Measurements from ENCODE around the gene PGRMC2. TPM values are rescaled to one million over a fixed set of nuclear protein-coding genes. Genes with fewer than 3 reads are reported as not detected.

Gene PGRMC2
- total and polyA plus RNA-seq, 2 experiments from 2014 or later, result 65.6 to 84.7 TPM

GRCh38 chr4:128310266-128310697 is 22.7 kb upstream of the PGRMC2 start:
- Histone ChIP-seq H4K20me1 (ENCODE audit: insufficient read depth, poor library complexity, severe bottlenecking) (no peaks in the 10 kb centered on the region), H3K4me3 (no peak overlapping the region), H3K4me2 (peak overlapping the region; percentile 35), H3K27ac (peak overlapping the region; percentile 38), H2AFZ (no peak overlapping the region), H3K27me3 (no peaks in the 10 kb centered on the region), H3K9me2 (replicated peaks; ENCODE audit: insufficient read depth) (no peaks in the 10 kb centered on the region), H3K36me3 (replicated peaks; ENCODE audit: insufficient read depth, low read depth) (no peaks in the 10 kb centered on the region), H3K79me2 (no peaks in the 10 kb centered on the region), H3K4me1 (ENCODE audit: insufficient read depth) (peaks cover 16% of the 10 kb centered on the region), H3K9me3 (ENCODE audit: low read depth) (no peaks in the 10 kb centered on the region)
- peak; percentile 34 for DNase-seq (ENCODE audit: low spot score)
- no peak for TF ChIP-seq EZH2 (IDR thresholded peaks at IDR 0.05; ENCODE audit: borderline replicate concordance)
- peak; percentile 19 for TF ChIP-seq CTCF (IDR thresholded peaks at IDR 0.05; ENCODE audit: poor library complexity)
- TF ChIP-seq EZH2phosphoT487 (IDR thresholded peaks at IDR 0.05; ENCODE audit: low read depth, severe bottlenecking, unreplicated experiment), result no peak
- 60% methylated on average over 6 of the region's 6 CpGs for WGBS (ENCODE audit: low lambda C conversion rate, missing lambda C conversion rate)

- Histone ChIP-seq H4K20me1 (ENCODE audit: insufficient read depth, poor library complexity, severe bottlenecking) (no peaks in the 10 kb centered on the region), H3K27me3 (no peaks in the 10 kb centered on the region), H3K9me3 (ENCODE audit: low read depth) (no peaks in the 10 kb centered on the region), H3K4me1 (ENCODE audit: insufficient read depth) (peaks cover 16% of the 10 kb centered on the region), H3K9me2 (replicated peaks; ENCODE audit: insufficient read depth) (no peaks in the 10 kb centered on the region), H3K4me2 (no peak overlapping the region), H3K36me3 (replicated peaks; ENCODE audit: insufficient read depth, low read depth) (no peaks in the 10 kb centered on the region), H2AFZ (no peak overlapping the region), H3K27ac (peak overlapping the region; percentile 38), H3K79me2 (no peaks in the 10 kb centered on the region), H3K4me3 (no peak overlapping the region)
- no peak for DNase-seq (ENCODE audit: low spot score)
- TF ChIP-seq EZH2phosphoT487 (IDR thresholded peaks at IDR 0.05; ENCODE audit: low read depth, severe bottlenecking, unreplicated experiment) (no peak), CTCF (IDR thresholded peaks at IDR 0.05; ENCODE audit: poor library complexity) (no peak), EZH2 (IDR thresholded peaks at IDR 0.05; ENCODE audit: borderline replicate concordance) (no peak)
Observed at GRCh38 chr4:128309585-128309984, 22.0 kb upstream of the PGRMC2 start.

GRCh38 chr4:128308986-128309385 is 21.4 kb upstream of the PGRMC2 start:
- no peak for DNase-seq (ENCODE audit: low spot score)
- no peak overlapping the region for H3K4me3 ChIP-seq
- peak overlapping the region; percentile 35 for H3K27ac ChIP-seq
- H3K79me2 ChIP-seq, result no peaks in the 10 kb centered on the region
- H3K4me1 ChIP-seq (ENCODE audit: insufficient read depth), result peaks cover 16% of the 10 kb centered on the region
- H3K36me3 ChIP-seq (replicated peaks; ENCODE audit: insufficient read depth, low read depth), result no peaks in the 10 kb centered on the region
- WGBS (ENCODE audit: low lambda C conversion rate, missing lambda C conversion rate), result 37% methylated on average over 2 of the region's 2 CpGs
- H2AFZ ChIP-seq, result no peak overlapping the region
- TF ChIP-seq EZH2phosphoT487 (IDR thresholded peaks at IDR 0.05; ENCODE audit: low read depth, severe bottlenecking, unreplicated experiment) (no peak), CTCF (IDR thresholded peaks at IDR 0.05; ENCODE audit: poor library complexity) (no peak), EZH2 (IDR thresholded peaks at IDR 0.05; ENCODE audit: borderline replicate concordance) (no peak)
- no peaks in the 10 kb centered on the region for H4K20me1 ChIP-seq (ENCODE audit: insufficient read depth, poor library complexity, severe bottlenecking)
- H3K27me3 ChIP-seq, result no peaks in the 10 kb centered on the region
- no peaks in the 10 kb centered on the region for H3K9me2 ChIP-seq (replicated peaks; ENCODE audit: insufficient read depth)
- no peak overlapping the region for H3K4me2 ChIP-seq
- no peaks in the 10 kb centered on the region for H3K9me3 ChIP-seq (ENCODE audit: low read depth)

- Histone ChIP-seq H3K79me2 (no peaks in the 10 kb centered on the region), H3K4me1 (ENCODE audit: insufficient read depth) (peaks cover 16% of the 10 kb centered on the region), H3K27me3 (no peaks in the 10 kb centered on the region), H3K9me2 (replicated peaks; ENCODE audit: insufficient read depth) (no peaks in the 10 kb centered on the region), H3K4me2 (no peak overlapping the region), H4K20me1 (ENCODE audit: insufficient read depth, poor library complexity, severe bottlenecking) (no peaks in the 10 kb centered on the region), H2AFZ (no peak overlapping the region), H3K9me3 (ENCODE audit: low read depth) (no peaks in the 10 kb centered on the region), H3K36me3 (replicated peaks; ENCODE audit: insufficient read depth, low read depth) (no peaks in the 10 kb centered on the region), H3K27ac (peak overlapping the region; percentile 42), H3K4me3 (no peak overlapping the region)
- TF ChIP-seq CTCF (IDR thresholded peaks at IDR 0.05; ENCODE audit: poor library complexity), result no peak
- no peak for TF ChIP-seq EZH2 (IDR thresholded peaks at IDR 0.05; ENCODE audit: borderline replicate concordance)
- TF ChIP-seq EZH2phosphoT487 (IDR thresholded peaks at IDR 0.05; ENCODE audit: low read depth, severe bottlenecking, unreplicated experiment), result no peak
- DNase-seq (ENCODE audit: low spot score), result no peak
- WGBS (ENCODE audit: low lambda C conversion rate, missing lambda C conversion rate), result 15% methylated on average over 1 of the region's 1 CpG
Observed at GRCh38 chr4:128307123-128307571, 19.5 kb upstream of the PGRMC2 start.
